MCF 10A (cell line): ENCODE measurements around the gene FNDC4. TPM values are rescaled to one million over a fixed set of nuclear protein-coding genes. Genes with fewer than 3 reads are reported as not detected.

Source experiments
- BruUV-seq: library from RNA; stranded (reverse); fragments of 400-500 nt; replicated peaks from 2 replicates; lab custom pipeline; 2021; lab: Mats Ljungman, UMichigan
- CTCF ChIA-PET: fragments of 300-600 bp; sonication (Branson Sonifier 250); formaldehyde crosslinking; extraction: SDS; loops from one replicate; lab custom pipeline; 2021; ENCODE audit warnings: antibody characterized with exemption, inconsistent platforms; lab: Yijun Ruan, JAX
- POLR2A ChIA-PET: fragments of 300-600, 350-650 bp; sonication (Branson Sonifier 250); formaldehyde crosslinking; extraction: SDS; loops from one replicate; lab custom pipeline; 2020; ENCODE audit warnings: antibody characterized with exemption, inconsistent platforms; lab: Yijun Ruan, JAX
- DNase-seq: peaks from one replicate; pipeline ENCODE4 v3.0.0-alpha.2; 2018; ENCODE audit not compliant: unreplicated experiment
- H3K27ac Mint-ChIP-seq: one replicate; pipeline ENCODE4 v1.8.0; 2022; ENCODE audit warnings: mild to moderate bottlenecking, low read depth, mixed read lengths; ENCODE audit not compliant: unreplicated experiment
- H3K27me3 Mint-ChIP-seq: one replicate; pipeline ENCODE4 v1.8.0; 2022; ENCODE audit warnings: mixed read lengths; ENCODE audit not compliant: insufficient read depth, unreplicated experiment
- H3K36me3 Mint-ChIP-seq: one replicate; pipeline ENCODE4 v1.8.0; 2022; ENCODE audit warnings: mild to moderate bottlenecking, moderate library complexity, mixed read lengths; ENCODE audit not compliant: insufficient read depth, unreplicated experiment
- H3K4me1 Mint-ChIP-seq: one replicate; pipeline ENCODE4 v1.8.0; 2022; ENCODE audit warnings: mixed read lengths; ENCODE audit not compliant: insufficient read depth, unreplicated experiment
- H3K4me3 Mint-ChIP-seq: one replicate; pipeline ENCODE4 v1.8.0; 2022; ENCODE audit warnings: mild to moderate bottlenecking, moderate library complexity, mixed read lengths; ENCODE audit not compliant: unreplicated experiment
- H3K9me3 Mint-ChIP-seq: one replicate; pipeline ENCODE4 v1.8.0; 2022; ENCODE audit warnings: mixed read lengths; ENCODE audit not compliant: unreplicated experiment
- CTCF ChIP-seq: fragments of 200-600 bp; IDR thresholded peaks from one replicate; pipeline ENCODE4 v1.8.0; 2022; ENCODE audit warnings: antibody characterized with exemption, mild to moderate bottlenecking; ENCODE audit not compliant: unreplicated experiment
- intact Hi-C: fragments of 100-400 bp; cut with micrococcal nuclease; formaldehyde crosslinking; loops from 2 replicates; pipeline ENCODE4 v1.14.1; 2022
- total RNA-seq: library from RNA; stranded (reverse); gene quantifications from 2 replicates; pipeline ENCODE4 v1.2.3, GENCODE V29; 2022

FNDC4 gene
- total RNA-seq, 1 experiment from 2014 or later, result 0.79 TPM

DNA sequence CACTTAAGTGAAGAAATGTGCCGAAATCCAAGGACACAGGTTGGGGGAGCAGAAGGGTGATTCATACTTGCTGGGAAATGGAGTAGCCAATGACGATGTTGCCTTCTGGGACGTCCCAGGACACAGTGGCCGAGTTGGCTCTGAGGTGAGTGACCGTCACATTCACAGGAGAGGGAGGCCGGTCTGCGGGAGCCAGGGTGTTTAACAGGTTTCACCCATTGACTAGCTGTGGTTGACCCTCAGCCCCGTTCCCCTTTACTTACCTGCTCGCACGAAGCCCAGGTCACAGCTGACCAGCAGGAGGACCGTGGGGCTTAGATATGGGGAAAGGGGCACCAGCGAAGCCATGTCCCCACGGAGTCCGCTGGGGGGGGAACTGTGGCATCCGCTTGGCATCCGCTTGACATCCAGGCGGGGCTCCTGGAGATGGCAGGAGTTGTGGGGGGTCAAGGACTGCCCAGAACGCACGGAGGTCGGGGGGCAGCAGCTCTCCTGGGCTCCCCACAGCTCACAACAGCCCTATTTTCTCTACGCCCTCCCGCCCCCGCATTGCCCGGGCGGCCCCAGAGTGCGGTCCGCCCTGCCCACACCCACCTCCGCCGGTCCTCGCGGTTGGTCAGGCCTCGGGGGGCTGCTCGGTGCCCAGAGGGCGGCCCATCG lies 586 bp downstream of the FNDC4 start:
- Mint-ChIP-seq H3K9me3 (no peaks in the 10 kb centered on the region), H3K36me3 (peaks cover 3% of the 10 kb centered on the region), H3K27me3 (peaks cover 28% of the 10 kb centered on the region), H3K4me1 (peaks cover 17% of the 10 kb centered on the region), H3K27ac (no peak overlapping the region), H3K4me3 (peak overlapping the region; percentile 61)
- TF ChIP-seq CTCF, result no peak
- CTCF ChIA-PET, result no interaction called here
- peak; percentile 32 for DNase-seq
- intact Hi-C loops, result no loop called here
- no TSS peak for BruUV-seq
- POLR2A ChIA-PET, result interaction anchor here (0.6 kb wide), 2 partner anchors 58 to 861 kb away, joined by 3 read pairs; no protein-coding TSS in a partner anchor

DNA sequence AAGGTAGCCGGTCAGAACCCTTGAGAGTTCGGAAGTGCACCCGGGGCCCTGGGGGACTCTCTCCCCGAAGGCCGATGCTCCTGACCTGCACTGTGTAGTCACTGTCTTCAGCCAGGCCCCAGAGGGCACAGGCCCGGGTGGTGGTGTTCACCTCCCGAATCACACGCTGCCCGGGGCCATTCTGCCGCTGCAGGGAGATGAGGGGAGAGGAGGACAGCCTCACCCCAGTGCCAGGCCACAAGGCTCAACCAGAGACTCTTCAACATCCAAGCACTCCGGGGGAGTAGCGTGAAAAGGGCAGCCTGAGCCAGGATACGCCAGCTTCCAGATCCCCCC lies 1.1 kb downstream of the FNDC4 start:
- CTCF ChIA-PET, result no interaction called here
- Mint-ChIP-seq H3K4me1 (peaks cover 17% of the 10 kb centered on the region), H3K4me3 (peak overlapping the region; percentile 61), H3K36me3 (peaks cover 5% of the 10 kb centered on the region), H3K9me3 (no peaks in the 10 kb centered on the region), H3K27ac (no peak overlapping the region), H3K27me3 (peaks cover 28% of the 10 kb centered on the region)
- intact Hi-C loops, result no loop called here
- no TSS peak for BruUV-seq
- DNase-seq, result no peak
- no peak for TF ChIP-seq CTCF
- POLR2A ChIA-PET, result interaction anchor here (1.2 kb wide), 1 partner anchor 9 kb away, joined by 3 read pairs; no protein-coding TSS in a partner anchor

DNA sequence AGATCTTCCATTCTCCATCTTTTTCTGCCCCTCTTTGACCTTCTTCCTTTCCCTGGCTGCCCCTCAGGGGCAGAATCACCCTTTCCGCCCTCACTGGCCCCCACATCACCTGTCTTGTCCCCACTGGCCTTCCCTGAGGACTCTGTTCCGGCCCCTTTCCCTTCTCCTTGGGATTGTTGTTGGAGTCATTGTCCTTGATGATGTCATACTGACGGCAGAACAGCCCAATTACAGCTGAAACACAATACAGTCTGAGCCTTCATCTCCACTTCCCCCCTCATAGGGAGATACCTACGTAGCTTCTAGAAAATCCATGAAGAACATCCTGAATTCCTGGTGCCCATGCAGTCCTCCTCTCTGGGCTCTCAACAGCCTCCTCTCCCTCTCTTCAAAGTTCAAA lies 2.4 kb downstream of the FNDC4 start:
- intact Hi-C loops, result no loop called here
- Mint-ChIP-seq H3K4me1 (peaks cover 17% of the 10 kb centered on the region), H3K36me3 (peaks cover 5% of the 10 kb centered on the region), H3K9me3 (no peaks in the 10 kb centered on the region), H3K4me3 (no peak overlapping the region), H3K27me3 (peaks cover 21% of the 10 kb centered on the region), H3K27ac (no peak overlapping the region)
- no peak for DNase-seq
- ChIA-PET POLR2A (no interaction called here), CTCF (interaction anchor here (0.6 kb wide), 1 partner anchor 129 kb away, joined by 3 read pairs; no protein-coding TSS in a partner anchor)
- no peak for TF ChIP-seq CTCF
- BruUV-seq, result no TSS peak

- CTCF ChIA-PET, result interaction anchor here (0.7 to 1.0 kb wide), 4 partner anchors 59 to 919 kb away, joined by 3 to 4 read pairs (median 3); no protein-coding TSS in a partner anchor
- no peak for TF ChIP-seq CTCF
Observed at GRCh38 chr2:27489498-27490397, 5.3 kb downstream of the FNDC4 start, which contains the start of gene IFT172. Gene IFT172, minus strand, starts transcription at chr2:27489743. Its CDS starts 90 bp downstream, at chr2:27489653.

More at GRCh38 chr2:27489498-27490397, 5.3 kb downstream of the FNDC4 start, which contains the start of gene IFT172:
- intact Hi-C loops, result loop anchor here (2.0 kb wide), 2 partner anchors 81 to 139 kb away; partner anchors contain the start of genes CCDC121, GPN1 and PPM1G
- Mint-ChIP-seq H3K4me1 (peaks cover 6% of the 10 kb centered on the region), H3K27ac (peak within 1 kb of the TSS; percentile 87), H3K4me3 (peak within 1 kb of the TSS; percentile 92), H3K27me3 (no peaks in the 10 kb centered on the region), H3K36me3 (peaks cover 12% of the 10 kb centered on the region), H3K9me3 (no peaks in the 10 kb centered on the region)
- POLR2A ChIA-PET, result interaction anchor here (0.5 to 1.8 kb wide), 9 partner anchors 17 to 157 kb away, joined by 3 to 8 read pairs (median 3); partner anchors contain the start of gene NRBP1
- BruUV-seq, result no TSS peak
- DNase-seq, result peak; percentile 99
